ENCODE measurements around the gene UBE2E1. TPM values are rescaled to one million over a fixed set of nuclear protein-coding genes. Genes with fewer than 3 reads are reported as not detected.

Gene UBE2E1
- total RNA-seq, 1 experiment from 2014 or later, result 134 TPM

GRCh38 chr3:23795096-23795495 is 10.7 kb upstream of the UBE2E1 start:
- no peak for DNase-seq (ENCODE audit: low read depth)

GRCh38 chr3:23796518-23796917 is 9.2 kb upstream of the UBE2E1 start:
- no peak for DNase-seq (ENCODE audit: low read depth)

DNA sequence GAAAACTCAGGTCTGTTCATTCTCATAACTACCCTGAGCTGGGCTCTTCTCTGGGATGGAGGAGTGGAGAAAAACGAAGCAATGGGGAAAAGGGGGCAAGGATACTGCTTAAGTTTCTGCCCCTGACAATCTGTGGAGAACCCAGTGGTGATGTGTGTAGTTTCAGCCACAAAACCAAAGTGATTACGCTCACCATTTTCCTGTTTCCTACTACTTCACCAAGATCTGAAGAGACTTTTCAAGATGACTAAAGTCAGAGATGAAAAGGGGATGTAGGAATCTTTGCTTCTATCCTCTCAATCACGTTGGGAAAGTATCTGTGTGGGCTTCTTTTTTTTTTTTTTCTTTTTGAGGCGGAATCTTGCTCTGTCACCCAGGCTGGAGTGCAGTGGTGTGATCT is 8.3 kb upstream of the UBE2E1 start:
- DNase-seq (ENCODE audit: low read depth), result no peak

DNA sequence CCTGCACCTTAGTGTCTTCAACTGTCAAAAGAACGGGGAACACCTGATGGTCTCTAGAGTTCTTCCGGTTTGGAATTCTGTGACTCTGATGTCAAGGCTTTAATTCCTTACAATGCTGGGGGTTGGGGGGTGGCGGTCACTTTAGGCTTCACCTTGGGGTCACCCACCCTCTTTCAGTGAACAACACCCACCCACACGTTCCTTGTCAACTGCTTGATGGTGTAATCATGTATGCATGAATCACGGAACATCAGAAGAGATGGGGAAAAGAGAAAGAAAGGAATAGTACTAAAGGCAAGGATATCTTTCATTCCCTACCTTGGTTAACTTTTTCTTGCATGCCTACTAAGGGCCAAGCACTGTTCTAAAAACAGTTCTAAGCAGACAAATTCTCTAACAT is 7.3 kb upstream of the UBE2E1 start:
- DNase-seq (ENCODE audit: low read depth), result no peak

- no peak for DNase-seq (ENCODE audit: low read depth)
These were observed 6.9 kb upstream of the UBE2E1 start for GRCh38 chr3:23798876-23799275.

DNA sequence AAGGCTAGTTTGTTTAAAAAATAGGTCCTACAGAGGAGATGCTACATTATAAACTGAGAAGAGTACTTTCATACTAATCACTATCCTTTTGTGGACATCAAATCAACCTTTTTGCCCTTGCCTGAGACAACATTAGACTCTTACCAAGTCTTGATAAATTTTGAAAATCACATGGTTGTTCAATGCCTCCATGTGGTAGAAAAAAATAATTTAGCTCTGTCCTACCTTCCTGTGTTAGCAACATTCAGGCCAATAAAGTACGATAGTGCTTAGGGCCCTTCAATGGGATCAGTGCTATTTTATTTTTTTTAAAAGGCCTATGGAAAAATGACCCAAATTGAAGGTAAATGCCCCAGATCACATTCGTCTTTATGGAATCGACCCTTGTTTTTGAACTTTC is 5.0 kb upstream of the UBE2E1 start:
- DNase-seq (ENCODE audit: low read depth), result peak; percentile 24

DNA sequence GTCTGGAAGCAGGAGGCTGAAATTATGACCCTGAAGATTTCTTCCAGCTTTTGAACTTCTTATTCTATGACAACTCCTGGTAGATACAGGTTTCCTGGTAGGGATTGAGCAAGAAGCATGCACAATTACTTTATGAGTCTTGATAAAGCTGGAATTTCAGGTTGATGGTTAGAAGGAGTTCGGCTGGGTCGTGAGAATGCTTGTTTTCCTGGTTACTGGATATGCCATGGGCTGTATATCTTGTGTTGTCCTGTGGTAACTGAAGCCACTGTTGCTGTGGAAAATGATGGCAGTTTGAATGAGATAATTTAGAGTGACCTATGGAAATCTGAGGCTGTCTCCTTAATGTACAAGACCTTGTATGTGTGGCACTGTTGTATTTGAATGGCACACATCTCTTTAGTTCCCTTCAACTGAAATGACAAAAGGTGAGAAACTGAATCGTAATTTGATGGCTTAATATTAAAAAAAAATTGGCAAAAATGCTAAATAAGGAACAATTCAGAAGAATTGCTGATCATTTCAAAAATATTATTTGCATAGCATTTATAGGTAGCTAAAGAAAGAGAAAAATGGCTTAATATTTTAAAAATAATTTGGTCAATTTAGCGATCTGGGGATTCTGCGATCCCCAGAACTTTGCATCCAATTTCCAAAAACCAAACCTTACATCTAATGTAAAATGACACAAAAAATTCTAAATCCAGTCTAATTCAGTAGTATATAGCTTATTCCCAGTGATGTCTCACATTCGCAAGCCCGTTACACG is 1.1 kb upstream of the UBE2E1 start:
- no peak for DNase-seq (ENCODE audit: low read depth)

DNA sequence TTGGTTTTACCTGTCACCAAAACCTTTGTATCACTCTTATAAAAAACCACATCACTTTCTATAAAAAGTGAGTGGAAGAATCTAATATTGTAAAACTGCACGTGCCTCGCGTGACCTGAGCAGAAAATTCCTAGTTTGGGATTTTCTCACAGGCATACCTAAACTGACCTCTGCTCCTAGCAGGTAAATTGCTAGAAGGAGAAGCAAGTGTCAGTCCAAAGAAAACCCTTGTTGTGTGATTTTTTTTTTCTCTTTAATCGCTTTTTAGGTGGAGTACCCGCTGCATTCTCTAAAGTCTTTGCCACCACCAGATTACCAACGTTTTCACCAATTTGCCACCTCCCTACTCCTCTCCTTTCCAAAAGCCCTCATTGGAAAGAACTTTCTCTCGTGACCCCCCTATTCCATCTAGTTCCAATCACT is 534 bp upstream of the UBE2E1 start:
- DNase-seq (ENCODE audit: low read depth), result no peak

- peak; percentile 32 for DNase-seq (ENCODE audit: low read depth)
These were observed 1.0 kb downstream of the UBE2E1 start for GRCh38 chr3:23806534-23807423.

DNA sequence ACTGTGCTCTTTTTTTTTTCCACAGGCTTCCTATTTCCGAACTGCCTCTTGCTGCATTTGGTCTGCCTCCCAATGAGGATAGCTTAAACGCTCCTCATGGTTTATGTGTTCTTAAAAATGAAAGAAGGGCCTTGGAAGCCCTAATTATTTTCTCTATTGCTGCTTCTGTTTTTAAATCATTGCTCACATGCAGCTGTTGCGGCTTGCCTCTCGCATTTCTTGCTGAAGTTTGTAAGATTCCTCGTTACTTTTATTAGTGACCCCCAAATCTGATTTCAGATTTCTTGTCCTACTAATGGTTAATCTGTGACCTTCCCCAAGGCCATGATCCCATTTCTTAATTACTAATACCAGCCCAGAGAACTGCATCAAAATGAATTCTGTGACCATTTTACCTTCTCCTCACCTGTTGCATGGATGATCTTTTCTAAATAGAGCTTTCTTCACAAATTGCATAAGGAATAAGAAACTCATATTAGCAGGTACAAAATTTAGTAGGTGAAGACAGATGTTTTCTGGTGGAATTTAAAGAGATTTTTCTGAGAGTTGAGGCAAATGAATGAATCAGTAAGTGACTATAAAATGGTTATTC is 1.8 kb downstream of the UBE2E1 start:
- DNase-seq (ENCODE audit: low read depth), result no peak

DNA sequence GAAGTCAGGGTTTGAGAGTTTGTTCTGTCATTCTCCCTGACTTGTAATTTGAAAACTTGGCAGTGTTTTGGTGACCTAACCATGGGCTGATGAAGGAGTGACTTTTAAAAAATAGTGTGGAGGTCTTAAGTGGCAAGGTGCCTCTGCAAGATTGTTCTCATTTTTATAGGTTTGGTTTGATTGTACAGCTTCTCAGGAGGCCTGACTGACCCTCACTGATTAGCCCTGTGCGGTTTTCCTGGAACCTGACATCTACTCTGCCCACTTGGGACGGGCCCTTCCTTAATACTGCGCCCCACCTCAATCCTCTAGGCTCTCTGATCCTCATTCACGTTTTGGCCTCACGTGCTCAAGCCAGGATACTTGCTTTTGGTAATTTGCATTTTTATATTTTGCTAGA is 2.8 kb downstream of the UBE2E1 start:
- DNase-seq (ENCODE audit: low read depth), result no peak

- no peak for DNase-seq (ENCODE audit: low read depth)
These were observed 3.5 kb downstream of the UBE2E1 start for GRCh38 chr3:23809294-23809693.

- DNase-seq (ENCODE audit: low read depth), result no peak
These were observed 4.1 kb downstream of the UBE2E1 start for GRCh38 chr3:23809840-23810342.

- no peak for DNase-seq (ENCODE audit: low read depth)
These were observed 4.8 kb downstream of the UBE2E1 start for GRCh38 chr3:23810343-23811184.

GRCh38 chr3:23811185-23811527 is 5.4 kb downstream of the UBE2E1 start:
- DNase-seq (ENCODE audit: low read depth), result no peak

- DNase-seq (ENCODE audit: low read depth), result no peak
These were observed 6.2 kb downstream of the UBE2E1 start for GRCh38 chr3:23811919-23812318.

DNA sequence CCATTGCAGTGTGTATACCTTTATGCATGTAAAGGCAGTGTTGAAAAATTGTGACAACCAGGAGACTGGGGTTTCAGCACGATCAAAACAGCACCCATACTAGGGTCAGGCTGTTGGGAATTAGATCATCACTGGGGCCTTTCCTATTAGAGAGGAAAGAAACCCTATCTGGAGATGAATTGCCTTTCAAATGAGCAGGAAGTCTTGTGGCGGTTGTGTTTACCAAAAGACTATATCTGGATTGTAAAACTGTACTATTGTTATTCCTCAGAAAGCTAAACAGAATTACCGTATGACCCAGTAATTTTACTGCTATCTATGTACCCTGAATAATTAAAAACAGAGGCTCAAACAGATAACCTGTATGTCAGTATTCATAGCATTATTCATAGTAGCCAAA is 10.1 kb downstream of the UBE2E1 start:
- no peak for DNase-seq (ENCODE audit: low read depth)

DNA sequence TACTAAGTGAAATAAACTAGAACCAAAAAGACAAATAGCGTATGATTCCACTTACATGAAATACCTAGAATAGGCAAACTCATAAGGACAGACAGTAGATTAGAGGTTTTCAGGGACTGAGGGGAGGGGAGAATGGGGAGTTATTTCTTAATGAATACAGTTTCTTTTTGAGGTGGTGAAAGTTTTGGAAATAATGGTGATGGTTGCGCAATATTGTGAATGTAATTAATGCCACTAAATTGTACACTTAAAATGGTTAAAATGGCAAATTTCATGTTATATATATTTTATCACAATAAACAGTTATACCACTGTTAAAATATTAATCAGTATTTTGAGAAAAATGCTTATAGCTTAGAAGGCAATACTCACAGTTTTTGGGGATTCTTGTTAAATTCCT is 11.0 kb downstream of the UBE2E1 start:
- no peak for DNase-seq (ENCODE audit: low read depth)

DNA sequence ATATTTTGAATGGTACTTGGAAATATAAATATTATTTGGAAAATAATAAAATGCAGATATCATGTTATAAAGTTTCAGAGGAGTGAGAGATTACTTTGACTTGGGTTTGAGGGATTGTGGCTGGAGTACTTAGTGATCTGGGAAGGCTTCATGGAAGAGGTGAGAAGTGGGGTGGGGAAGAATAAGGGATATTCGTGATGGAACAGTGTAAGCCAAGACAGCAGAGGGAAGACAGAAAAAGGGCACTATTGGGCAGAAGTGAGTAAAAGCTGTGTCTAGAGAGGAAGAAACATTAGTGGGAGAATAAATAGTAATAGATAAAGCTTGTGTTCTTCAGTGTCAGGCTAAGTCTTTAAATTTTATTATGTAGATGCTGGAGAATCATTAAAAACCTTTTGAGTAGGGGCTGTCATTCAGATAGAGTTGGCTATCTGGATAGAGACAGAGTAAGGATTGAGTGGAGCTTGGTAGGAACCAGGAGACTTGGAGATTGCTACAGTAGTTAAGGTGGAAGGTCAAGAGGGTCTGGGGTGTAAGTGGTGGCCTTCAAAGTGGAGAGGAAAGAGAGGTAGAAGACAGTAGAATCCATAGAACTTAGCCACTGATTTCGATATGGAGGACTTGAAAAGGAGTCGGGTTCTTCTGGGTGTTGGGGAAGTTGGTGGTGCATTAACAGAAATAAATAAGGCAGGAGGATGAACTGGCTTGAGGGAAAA is 11.9 kb downstream of the UBE2E1 start:
- no peak for DNase-seq (ENCODE audit: low read depth)

DNA sequence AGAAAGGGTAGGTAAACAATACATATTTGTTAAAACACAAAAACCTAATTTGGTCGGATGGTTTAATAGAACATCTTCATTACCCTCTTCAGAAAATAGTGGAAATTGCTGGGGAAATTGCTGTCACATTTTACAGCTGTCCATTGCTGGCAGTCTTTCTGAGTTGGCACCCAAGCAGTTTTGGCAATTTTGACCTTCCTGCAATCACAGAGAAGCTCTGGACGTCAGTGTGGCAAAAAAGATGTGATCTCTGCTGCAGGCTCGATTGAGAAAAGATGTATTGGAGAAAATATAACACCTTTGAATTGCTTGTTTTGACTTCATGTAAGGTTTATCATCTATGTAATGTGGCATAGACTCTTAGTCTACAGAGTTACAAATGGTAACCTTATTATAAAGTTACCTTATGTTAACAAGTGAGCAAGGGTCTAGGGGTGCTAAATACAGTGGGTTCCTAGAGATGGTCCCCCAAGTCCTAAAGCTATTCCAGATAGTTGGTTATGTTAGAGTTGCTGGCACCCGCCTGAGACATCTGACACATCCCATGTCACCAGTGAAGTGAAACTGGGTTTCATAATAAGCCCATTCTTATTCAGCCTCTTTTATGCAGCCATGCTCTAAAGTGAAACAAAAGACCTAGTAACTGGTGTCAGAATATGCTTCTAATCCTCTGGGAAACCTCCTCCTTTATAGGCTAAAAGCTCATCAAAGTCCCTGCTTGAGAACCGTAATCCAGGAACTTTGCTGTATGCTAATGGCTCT is 14.0 kb downstream of the UBE2E1 start:
- DNase-seq (ENCODE audit: low read depth), result no peak

All from HT1080 (cell line).